HG03196 (cell line): ENCODE measurements around the gene ZKSCAN5.
"Not testable (repeated sequence)": the region's sequence is repeated elsewhere in the genome, so short reads cannot be mapped to it uniquely, and the experiment has no call there.

Experiments
- ATAC-seq: cut with Tn5 transposase; IDR thresholded peaks from one replicate; pipeline ENCODE4 v1.9.1; 2021; ENCODE audit not compliant: unreplicated experiment

ZKSCAN5 gene

DNA sequence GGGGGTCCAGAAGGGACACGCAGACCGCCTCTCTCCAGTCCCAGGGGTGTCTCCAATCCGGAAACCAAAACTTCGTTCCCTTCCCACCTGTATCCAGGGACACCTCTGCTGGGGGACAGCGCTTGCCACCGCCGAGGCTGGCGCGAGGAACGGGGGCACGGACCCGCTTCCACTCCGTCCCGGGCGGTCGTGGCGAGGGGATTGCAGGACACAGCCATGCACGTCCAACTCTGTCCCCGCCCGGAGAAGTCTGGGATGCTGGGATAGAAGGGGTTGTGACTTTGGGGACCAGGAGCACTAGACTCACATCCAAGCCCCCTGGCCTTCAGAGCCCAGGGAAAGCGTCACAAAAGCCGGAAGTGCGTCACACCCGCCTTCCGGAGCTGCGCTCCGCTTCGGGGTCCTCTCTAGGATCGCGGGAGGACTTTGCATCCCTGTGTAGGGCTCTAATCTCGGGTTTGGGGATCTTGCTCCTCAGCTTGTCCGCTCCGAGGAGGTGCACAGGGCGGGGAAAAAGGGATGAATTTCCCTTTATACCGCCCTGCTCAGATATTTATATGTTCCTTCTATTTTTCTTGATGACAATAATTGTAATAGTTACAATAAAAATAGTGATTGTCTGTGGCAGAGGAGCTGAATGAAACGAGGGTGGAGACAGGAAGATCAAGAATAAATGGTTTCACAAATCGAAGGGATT, 47.5 kb downstream of the ZKSCAN5 start, which contains the start of gene FAM200A:
FAM200A (minus strand) TSS at position 348 of the 697 bp plus-strand sequence. CDS start 3,707 bp downstream, outside the sequence.
- ATAC-seq, result peak; percentile 83

- no peak for ATAC-seq
Observed at GRCh38 chr7:99553039-99553438, 48.6 kb downstream of the ZKSCAN5 start.

GRCh38 chr7:99554939-99555338, 50.5 kb downstream of the ZKSCAN5 start:
- ATAC-seq, result no peak

DNA sequence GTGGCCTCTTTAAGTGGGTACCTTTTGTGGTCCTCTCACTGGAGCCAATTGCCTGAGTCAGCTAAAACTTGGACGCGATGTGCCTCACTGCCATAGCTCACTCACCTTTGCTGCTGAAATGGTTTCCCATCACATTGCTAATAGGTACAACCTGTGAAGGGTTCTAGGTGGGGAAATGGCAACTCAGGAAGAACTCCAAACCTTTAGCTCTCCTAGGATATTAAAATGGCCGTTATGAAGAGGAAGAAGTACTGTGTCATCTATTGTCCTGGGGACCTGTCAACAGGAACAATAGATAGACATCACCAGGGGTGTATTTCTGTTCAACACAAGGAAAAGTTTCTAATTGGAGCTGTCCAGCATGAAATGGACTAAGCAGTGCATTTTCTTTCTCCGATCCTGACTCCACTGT, 52.7 kb downstream of the ZKSCAN5 start:
- ATAC-seq, result no peak

DNA sequence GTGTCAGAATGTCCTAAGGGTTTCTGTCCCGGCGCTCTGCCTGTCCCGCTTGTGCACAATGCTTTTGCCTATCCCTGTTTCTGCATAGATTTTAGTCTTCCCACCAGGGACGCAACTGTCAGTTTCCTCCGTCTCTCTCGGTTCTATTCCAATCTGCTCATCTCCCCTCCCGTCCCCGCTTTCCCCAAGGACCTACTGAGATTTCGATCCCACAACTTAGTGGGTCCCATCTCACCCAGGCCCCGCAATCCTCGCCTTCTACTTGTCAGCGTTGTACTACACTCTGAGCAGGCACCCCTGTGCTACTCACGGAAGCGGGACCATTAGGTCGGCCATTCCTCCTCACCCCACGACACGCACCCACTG, 53.5 kb downstream of the ZKSCAN5 start:
- peak; percentile 45 for ATAC-seq

- ATAC-seq, result peak; percentile 78
Observed at GRCh38 chr7:99558306-99559174, 54.1 kb downstream of the ZKSCAN5 start, which contains the start of gene ZNF655. Gene ZNF655 (plus strand): TSS chr7:99558642. CDS start chr7:99560560, 1,918 bp downstream.

DNA sequence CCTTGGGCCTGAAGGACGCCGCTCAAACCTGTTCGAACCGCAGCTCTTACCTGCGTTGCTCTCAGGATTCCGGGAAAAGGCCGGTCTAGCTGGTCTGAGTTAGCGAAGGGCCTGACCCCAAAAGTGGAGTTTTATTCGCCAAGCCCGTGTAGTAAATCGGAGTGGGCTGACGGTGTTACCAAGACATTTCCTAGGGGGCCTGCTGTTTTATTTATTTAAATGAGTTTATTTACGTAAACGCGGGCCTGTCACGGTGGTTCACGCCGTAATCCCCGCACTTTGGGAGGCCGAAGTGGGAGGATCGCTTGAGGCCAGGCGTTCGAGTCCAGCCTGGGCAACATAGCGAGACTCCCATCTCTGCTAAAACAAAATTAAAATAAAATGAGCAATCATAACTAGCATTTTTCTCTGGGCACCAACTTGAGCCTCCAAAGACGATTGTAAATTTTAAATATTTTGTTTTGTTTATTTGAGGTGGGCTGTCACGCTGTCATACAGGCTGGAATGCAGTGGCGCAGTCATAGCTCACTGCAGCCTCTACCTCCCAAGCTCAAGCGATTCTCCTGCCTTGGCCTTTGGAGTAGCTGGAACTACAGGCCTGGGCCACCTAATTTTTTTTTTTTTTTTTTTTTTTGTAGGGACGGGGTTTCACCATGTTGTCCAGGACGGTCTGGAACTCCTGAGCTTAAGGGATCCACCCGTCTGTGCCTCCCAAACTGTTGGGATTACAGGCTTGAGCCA, 54.9 kb downstream of the ZKSCAN5 start:
- no peak for ATAC-seq

DNA sequence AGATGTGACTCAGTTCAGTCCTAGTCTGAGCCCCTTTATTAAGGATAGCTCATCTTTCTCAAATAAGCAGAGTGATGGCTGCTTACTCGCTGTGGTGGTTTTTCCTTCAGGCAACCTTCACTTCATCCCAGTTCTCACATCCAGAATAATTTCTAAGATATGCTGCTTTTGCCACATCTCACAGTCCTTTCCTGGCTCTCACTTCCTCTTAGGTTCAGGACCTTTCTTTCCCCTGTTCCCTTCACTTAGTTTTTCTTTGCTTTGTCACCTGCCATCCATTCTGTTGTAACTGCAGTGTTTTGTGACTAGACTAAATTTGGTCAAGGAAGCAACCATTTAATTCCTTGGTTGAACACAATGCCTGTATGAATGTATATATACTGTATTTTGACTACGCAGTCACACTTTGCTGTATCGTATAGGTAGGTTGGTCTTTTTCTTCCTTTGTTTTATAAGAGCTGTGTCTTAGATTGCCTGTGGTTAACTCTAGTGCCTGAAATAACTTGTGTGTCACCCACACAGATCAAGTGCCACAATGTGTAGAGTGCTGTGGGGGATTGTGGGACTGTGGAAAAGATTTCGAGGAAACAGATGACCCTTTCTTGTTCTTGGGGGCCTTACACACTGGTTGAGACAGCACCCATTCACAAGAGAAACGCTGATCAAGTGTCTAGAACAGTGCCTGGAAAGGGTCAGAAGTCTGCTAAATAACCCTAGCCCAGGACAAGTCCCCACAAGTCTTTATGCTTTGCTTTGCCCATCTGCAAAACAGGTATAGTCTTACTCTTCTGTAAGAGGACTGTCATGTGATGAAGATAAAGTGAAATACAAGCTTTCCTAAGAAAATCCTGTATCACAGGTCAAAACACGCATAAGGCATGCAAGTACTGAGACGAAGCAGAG, 56.6 kb downstream of the ZKSCAN5 start:
- ATAC-seq, result no peak

GRCh38 chr7:99561737-99562051, 57.2 kb downstream of the ZKSCAN5 start:
- ATAC-seq, result no peak

DNA sequence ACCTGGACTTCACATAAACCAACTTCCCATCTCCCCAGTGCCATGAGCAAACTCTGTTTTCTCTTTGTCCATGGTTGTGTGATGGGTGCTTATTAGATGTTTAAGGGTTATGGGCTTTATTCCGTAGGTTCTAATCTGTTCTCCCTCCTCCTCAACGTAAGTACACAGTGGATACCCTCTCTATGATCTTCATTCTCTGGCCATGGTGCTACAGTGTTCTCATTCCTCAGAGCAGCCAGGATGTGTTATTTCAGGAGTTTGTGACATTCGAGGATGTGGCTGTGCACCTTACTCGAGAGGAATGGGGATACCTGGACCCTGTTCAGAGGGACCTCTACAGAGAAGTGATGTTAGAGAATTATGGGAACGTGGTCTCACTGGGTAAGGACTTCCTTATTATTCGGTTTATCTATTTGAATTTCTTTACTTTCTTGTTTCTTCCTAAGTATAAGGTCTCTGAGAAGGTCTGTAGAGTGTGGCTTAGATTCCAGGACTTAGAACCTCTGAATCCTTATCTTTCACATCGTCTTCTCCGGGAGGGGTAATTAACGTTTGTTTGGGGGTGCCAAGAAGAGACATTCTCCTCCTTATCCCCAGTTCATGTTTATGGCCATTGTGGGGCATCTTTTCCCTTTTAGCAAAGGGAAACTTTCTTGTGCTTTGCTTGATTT, 57.8 kb downstream of the ZKSCAN5 start:
- ATAC-seq, result no peak

GRCh38 chr7:99562832-99563231, 58.4 kb downstream of the ZKSCAN5 start:
- no peak for ATAC-seq

DNA sequence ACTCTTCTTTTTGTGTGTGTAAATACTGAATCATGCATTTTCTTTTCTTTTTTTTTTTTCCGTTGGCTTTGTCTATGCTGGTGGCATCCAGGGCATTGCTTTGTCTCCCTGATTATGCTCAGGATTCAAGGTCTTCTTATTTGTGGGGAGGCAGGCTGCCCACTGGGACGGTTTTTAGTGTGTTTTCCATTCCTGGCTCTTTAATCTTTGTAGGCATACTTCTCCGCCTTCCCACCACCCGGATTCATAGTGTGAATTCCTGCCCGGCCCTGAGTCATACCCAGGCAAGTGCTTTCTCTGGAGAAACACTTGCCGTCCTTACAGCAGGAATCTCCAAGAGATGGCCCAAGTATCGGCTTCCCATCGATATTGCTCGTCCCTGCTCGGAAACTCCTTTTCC, 59.2 kb downstream of the ZKSCAN5 start:
- ATAC-seq, result no peak

- ATAC-seq, result not testable (repeated sequence)
Observed at GRCh38 chr7:99568770-99569169, 64.3 kb downstream of the ZKSCAN5 start.

DNA sequence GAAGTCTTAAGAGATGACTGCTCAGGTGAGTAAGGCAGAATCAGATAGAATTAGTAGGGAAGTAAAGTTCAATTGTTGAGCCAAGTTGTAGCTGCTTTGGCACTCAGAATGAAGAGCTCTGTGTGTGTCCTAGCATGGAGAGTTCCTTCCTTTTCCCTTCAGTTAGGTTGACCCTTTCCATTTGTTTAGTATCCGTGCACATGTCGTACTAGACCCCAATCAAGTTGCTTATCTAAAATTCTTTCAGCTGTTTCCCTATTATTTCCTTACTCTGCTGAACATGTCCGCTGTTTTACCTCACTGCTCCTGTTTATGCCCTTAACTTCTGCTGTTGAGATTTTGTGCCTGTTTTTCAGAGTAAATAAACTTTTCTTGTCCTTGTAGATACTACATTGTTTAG, 67.3 kb downstream of the ZKSCAN5 start:
- no peak for ATAC-seq

DNA sequence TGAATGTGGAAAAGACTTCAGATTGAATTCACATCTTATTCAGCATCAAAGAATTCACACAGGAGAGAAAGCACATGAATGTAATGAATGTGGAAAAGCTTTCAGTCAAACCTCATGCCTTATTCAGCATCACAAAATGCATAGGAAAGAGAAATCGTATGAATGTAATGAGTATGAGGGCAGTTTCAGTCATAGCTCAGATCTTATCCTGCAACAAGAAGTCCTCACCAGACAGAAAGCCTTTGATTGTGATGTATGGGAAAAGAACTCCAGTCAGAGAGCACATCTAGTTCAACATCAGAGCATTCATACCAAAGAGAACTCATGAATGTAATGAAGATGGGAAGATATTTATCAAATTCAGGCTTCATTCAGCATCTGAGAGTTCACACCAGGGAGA, 68.8 kb downstream of the ZKSCAN5 start:
- ATAC-seq, result no peak

GRCh38 chr7:99576251-99576650, 71.8 kb downstream of the ZKSCAN5 start:
- ATAC-seq, result no peak

DNA sequence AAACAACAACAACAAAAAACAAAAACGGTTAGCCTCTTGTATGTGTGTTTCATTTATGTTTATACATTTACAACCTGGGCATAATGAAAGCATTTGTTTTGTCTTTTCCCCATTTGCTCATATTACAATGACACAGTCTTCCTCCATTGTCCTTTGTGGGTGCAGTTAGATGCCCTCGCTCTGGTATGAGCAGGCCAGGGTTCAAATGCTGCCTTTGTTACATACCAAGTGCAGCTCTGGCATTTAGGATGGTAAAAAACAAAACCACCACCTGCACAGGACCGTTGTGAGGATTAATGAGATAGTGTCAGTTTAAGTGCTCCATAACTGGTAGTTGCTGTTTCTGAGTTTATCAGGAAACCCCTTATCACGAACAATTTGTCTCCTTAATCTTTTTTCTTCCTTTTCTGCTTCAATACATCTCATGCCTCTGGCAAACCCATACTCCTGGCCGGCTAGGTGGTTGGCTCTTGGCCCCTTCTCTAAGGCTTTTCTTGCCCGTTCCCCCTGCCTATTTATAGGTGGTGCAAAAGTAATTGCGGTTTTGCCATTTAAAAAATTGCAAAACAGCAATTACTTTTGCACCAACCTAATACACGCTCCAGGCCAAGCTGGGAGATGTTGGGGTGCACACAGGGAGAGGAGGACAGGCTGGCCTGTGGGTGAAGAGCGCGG, 75.0 kb downstream of the ZKSCAN5 start:
- ATAC-seq, result no peak

GRCh38 chr7:99579956-99580777, 75.7 kb downstream of the ZKSCAN5 start:
- ATAC-seq, result no peak
